GM13977 (cell line): ENCODE measurements around the gene PROC.

Experiments
- DNase-seq: peaks from one replicate; pipeline ENCODE4 v3.0.0; 2012; ENCODE audit warnings: low spot score
- in situ Hi-C: fragments of 300-500 bp; cut with MboI; formaldehyde crosslinking; loops from one replicate; pipeline ENCODE4 v1.12.0; 2022; ENCODE audit warnings: low sequenced_read_pairs, low pct_unique_long_range_greater_than_20kb, mixed read lengths, inconsistent platforms; ENCODE audit not compliant: unreplicated experiment
- TF ChIP-seq, protein P1 (sequence below): IDR thresholded peaks from 2 replicates; pipeline ENCODE4 v1.5.1; 2012; ENCODE audit warnings: mild to moderate bottlenecking, control low read depth; ENCODE audit not compliant: insufficient read depth; ENCODE audit errors: extremely low read depth, missing control alignments

The PROC gene

DNA sequence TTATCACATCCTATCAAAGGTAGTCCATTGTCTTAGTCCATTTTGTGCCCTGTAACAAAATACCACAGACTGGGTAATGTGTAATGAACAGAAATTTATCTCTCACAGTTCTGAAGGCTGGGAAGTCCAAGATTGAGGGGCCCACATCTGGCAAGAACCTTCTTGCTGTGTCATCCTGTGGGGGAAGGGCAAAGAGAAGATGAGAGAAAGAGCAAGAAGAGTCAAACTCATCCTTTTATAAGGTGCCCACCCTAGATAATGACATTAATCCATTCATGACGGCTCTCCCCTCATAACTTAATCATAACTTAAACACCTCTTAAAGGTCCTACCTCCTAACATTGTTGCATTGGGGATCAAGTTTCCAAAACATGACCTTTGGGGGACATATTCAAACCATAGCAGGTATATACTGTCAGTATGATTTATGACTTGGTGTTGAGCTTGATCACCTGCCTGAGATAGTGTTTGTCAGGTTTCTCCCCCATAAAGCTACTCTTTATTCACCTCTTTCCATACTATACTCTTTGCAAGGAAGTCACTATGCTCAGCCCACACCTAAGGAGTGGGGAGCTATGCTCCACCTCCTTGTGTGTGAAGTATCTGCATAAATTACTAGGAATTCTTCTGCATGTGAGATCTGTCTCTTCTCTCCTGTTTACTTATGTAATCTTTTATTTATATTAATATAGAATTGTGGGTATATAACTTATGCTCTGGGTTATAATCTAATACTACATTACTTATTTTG lies 25.2 kb upstream of the PROC start:
- in situ Hi-C loops: no loop called here
- DNase-seq: no peak
- TF ChIP-seq, protein P1, sequence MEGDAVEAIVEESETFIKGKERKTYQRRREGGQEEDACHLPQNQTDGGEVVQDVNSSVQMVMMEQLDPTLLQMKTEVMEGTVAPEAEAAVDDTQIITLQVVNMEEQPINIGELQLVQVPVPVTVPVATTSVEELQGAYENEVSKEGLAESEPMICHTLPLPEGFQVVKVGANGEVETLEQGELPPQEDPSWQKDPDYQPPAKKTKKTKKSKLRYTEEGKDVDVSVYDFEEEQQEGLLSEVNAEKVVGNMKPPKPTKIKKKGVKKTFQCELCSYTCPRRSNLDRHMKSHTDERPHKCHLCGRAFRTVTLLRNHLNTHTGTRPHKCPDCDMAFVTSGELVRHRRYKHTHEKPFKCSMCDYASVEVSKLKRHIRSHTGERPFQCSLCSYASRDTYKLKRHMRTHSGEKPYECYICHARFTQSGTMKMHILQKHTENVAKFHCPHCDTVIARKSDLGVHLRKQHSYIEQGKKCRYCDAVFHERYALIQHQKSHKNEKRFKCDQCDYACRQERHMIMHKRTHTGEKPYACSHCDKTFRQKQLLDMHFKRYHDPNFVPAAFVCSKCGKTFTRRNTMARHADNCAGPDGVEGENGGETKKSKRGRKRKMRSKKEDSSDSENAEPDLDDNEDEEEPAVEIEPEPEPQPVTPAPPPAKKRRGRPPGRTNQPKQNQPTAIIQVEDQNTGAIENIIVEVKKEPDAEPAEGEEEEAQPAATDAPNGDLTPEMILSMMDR: no peak

DNA sequence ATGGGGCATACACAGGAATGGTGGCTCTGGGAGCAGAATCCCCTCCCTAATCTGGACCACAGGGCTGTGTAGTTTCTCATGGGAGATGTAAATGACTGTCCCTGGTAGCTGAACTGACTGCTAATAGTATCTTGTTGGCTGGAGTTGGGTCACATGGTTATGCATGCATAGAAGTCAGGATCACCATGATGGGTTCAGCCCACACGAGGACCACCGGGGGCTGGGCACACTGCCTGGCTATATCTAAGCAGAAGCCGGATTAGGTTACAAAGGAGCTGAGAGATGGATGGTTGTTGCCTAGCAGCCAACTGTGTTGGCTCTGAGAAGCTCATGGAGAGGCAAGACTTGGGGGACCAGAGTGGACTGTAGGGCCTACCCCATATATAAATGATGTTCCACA lies 23.7 kb upstream of the PROC start:
- DNase-seq: no peak
- in situ Hi-C loops: no loop called here
- TF ChIP-seq, protein P1: no peak

DNA sequence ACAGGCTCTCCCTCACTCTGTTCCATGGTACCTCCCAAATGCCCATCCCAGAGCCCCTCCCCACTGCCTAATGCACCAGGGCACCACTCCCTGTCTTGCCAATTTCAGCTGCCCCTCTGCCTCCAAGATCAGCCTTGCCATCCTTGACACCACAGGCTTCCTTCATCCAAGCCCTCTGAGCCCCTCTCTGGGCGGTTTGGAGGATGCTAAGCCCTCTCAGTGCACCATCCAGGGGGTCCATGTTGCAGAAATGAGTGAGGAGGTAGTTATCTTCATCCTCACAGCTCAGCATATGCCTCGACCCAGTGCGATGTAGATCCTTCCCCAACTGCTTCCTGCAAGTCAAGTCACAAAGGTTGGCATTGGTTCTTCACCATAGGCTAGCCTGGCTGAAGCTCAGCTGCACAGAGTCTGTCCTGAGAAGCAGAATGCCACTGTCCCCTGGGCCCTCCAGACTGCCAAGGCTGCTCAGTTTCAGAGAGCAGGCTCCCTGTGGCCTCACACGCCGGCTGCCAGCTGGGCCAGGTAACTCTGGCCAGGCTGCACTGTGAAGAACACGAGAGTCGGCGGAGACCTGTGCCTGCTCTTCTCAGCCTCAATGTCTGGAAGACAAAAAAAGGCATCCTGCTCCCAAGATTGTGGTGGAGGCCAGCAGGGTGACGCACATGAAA lies 20.5 kb upstream of the PROC start:
- TF ChIP-seq, protein P1: no peak
- DNase-seq: no peak
- in situ Hi-C loops: no loop called here

DNA sequence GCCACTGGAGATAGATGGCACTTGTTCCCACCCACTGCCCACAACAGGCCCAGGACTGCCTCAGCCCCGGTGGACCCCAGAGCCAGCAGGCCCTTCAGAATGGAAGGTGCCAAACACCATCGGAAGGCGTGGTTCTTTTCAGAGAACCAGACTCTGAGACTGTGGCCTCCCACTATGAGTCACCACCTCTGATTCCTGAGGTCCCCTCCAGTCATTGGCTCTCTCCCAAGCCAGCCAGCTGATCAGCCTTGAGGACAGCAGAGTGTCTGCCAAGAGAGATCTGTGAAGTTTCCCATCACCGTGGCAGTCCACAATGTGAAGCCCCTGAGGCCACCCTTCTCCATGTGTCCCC lies 20.0 kb upstream of the PROC start:
- peak; percentile 62 for DNase-seq
- TF ChIP-seq, protein P1: no peak
- in situ Hi-C loops: no loop called here

DNA sequence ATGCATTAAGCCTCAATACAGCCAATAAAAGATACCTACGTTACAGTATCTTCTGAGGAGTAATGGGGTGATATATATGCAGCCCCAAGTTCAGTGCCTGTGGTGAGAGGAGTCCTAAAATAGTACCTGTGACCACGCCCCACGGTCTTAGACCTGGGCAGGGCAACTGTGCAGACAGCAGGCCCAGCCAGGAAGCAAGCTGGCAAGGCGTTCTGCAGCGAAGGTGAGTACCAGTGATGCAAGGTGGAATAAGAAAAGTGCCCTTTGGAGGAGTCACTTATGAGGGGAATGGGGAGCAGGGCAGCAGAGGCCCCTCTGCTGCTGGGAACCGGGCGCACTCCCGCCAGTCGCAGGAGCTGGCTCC lies 17.7 kb upstream of the PROC start:
- DNase-seq: no peak
- in situ Hi-C loops: no loop called here
- TF ChIP-seq, protein P1: no peak

DNA sequence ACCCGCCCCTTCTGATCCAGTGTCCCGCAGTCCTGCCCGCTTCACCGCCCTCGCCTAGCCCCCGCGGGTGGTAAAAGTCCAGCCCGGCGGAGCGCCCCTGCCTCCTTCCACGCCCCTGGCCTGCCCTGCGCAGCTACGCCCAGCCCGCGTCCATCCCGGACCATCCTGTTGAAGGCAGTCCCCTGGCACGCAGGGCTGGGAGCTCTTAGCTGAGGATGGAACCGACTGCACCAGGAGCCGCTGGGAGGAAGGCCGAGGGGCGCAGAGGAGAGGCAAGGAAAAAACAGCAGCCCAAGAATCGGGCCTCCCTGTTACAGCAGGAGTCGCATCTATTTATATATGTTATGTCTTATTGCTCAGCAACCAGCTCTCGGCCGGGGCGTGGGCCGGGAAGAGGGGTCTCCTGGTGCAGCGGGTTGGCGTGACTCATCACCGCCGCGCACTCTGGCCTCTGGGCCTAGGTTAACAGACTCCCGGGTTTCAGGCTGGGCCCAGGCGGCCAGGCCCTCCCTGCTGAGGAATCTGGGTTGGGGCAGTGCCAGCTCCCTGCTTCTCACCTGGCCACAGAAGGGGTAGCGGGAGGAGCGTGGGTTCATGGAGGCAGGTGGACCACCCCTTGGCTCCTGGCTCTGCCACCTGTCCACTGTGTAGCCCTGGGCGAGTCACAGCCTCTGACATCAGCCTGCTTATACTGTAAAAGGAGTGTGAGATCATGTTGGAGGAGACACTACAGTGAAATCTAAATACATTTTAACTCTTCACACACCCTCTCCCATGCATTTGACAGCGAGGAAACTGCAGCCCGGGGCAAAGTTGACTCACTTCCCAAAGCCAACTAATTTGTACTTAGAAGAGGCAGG lies 17.1 kb upstream of the PROC start:
- in situ Hi-C loops: no loop called here
- TF ChIP-seq, protein P1: no peak
- no peak for DNase-seq
